HUDEP-2 (cell line): ENCODE data around the gene TNIK.
A peak's percentile ranks its signal among the peaks of the same experiment; 100 is the strongest.

ENCODE experiments used
- DNase-seq, 76 experiments: peaks; one replicate each; lab custom pipeline; 2025; ENCODE audit not compliant: unreplicated experiment in 76 of 76; lab: John Stamatoyannopoulos, UW

TNIK gene

DNA sequence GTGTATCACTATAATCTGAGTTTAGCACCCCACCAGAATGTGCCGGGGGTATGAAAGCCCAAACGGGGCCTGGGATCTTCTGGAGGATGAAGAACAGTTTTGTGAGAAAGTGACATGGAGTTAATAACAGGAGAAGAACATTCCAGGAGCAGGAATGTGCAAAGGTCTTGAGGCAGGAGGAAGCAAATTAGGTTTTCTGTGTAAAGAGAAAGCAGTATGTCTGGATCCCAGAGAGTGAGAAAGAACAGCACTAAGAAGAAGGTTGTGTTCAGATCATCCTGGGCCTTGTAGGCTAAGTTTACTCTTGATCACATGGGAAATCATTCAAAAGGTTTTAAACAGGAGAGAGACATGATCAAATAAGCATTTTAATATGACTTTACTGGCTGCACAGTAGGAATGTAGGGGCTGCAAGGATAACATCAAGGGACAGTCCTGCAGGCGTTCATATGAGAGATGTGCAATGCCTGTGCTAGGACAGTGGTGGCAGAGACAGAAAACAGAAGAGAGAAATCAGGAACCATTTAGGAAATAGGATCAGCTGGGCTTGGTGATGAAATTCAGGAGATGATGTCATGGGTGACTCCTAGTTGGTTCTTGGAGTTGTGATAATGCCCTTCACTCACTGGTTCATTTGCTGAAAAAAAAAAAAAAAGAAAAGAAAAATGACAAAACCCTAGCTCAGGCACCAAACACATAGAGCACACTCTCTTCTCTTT is 113.5 kb downstream of the TNIK start:
- DNase-seq, result no peak

DNA sequence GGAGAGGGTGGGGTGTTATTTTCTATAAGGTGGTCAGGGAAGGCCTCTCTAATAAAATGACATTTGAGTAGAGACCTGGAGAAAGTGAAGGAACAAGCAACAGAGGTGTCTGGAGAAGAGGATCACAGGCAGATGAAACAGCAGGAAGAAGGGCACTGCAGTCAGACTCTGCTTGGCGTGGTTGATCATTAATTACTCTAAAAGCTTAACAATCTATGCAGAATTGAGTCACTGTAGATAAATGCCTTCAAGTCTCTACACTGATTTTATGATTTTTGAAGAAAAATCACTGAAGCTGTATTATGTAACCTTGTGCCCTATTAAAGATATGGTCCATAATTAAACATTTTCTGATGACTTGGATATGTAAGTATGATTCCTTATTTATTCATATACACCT is 114.2 kb downstream of the TNIK start:
- no peak for DNase-seq

DNA sequence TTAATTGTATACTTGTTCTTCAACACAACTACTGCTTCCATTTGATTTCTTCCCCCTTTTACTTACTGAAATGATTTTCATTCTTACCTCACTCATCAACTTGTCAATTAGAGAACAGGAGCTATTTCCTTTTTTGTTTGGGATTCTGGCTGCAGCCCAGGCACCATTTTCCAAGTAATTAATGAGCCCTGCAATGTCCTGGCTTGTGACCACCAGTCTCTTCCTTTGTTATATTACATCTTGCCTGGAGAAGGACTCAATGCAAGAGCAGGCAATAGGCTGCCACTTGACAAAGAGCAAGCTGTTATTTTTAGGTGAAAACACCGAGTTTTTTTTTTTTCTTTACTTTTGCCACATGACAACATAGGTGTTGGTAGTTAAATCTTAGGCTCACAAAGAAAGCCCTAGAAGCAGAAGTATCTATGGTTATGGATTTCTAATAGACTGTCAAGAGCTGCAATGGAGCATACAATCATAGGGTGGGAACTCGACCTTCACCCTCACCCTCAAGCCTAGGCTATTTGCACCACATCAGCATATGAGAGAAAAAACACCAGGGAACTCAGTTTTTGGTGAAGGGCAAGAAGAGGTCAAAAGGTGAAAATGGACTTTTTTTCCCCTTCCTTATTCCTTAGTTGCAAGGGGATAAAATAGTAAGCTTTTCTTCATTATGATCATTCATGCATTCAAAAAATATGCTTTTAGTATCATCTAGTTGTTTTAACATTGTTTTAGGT is 114.9 kb downstream of the TNIK start:
- no peak for DNase-seq

DNA sequence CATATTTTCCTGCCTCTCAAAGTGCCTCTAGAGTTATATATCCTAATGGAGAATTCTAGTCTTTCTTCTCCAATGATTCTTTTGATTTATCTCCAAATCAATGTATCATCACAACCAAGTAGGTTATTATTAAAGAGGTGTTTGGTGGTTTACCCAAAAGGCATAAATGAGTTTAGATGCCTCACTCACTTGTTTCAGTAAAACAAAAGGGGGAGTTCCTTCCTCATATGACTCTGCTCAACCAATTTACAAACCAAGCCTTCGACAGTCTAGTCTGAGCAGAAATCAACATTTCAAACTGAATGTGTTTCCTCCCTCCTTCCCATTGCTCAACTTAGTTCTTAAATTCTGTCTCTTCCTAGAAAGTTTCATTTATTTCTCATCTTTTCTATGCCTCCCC is 116.5 kb downstream of the TNIK start:
- DNase-seq, result no peak

DNA sequence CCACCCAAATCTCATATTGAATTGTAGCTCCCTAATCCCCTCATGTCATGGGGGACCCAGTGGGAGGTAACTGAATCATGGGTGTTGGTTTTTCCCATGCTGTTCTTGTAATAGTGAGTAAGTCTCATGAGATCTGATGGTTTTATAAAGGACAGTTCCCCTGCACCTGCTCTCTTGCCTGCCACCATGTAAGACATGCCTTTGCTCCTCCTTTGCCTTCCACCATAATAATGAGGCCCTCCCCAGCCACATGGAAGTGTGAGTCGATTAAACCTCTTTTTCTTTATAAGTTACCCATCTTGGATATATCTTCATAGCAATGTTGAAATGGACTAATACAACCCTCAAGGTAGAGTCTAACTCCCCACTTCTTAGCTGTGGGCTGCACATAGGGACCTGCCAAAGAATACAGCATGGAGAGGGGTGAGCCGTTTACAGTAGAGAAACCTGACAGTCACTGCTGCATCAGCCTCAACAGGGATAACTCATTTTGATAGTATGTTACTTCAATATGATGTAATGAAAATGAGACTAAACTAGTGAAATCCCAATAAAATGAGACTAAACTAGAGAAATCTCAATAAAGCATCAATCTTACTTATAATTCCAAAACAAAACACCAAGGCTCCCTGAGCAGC is 117.3 kb downstream of the TNIK start:
- no peak for DNase-seq

DNA sequence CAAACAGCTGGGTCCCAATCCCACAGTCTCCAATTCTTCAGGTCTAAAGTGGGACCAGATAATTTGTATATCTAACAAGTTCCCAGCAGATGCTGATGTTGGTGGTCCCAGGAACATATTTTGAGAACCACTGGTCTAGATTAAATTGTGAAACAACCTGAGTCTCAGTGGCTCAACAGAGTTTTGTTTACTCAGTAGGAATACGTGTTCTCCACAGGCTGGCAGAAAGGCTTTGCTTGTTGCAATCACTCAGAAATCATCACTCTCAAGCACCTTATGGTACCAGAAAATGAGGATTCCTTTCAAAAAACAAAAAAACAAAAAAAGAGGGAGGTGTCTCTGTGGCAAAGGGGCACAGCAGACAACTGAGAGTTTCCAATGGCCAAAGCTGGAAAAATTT is 118.0 kb downstream of the TNIK start:
- DNase-seq, result no peak

DNA sequence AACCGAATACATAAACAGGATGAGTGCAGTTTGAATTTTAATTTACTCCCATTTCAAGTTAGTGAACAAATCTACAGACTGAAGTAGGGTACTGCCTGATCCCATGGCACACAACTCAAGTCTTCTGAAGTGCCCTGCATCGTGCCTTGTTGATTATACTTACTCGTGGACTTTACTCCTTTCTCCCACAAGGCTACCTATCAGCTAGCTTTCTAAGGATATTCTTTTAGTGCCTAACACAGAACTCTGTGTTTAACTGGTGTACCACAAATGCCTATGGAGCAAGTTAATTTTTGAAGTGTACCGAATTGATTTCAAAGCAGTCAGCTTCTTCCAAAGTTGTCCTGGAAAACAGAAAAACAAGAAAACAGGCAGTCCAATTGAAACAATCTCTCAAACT is 119.8 kb downstream of the TNIK start:
- no peak for DNase-seq

DNA sequence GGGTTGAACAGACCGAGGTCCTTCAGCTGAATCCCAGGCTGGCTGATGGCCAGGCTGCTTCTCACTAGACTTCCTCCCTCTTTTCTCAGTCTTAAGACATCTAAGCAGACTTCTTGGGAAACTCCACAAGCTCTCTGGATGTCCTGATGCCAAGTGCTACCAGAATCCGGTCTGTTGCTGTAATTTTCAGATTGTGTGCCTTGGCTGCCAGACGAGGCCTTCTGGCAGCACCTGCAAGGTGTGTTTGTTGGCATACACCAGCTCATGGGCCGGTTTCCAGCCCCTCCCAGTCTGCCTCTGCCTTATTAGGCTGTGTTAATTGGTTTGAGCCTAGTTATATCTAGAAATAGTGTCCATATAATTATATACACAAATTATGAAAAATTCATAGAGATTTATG is 120.6 kb downstream of the TNIK start:
- no peak for DNase-seq

DNA sequence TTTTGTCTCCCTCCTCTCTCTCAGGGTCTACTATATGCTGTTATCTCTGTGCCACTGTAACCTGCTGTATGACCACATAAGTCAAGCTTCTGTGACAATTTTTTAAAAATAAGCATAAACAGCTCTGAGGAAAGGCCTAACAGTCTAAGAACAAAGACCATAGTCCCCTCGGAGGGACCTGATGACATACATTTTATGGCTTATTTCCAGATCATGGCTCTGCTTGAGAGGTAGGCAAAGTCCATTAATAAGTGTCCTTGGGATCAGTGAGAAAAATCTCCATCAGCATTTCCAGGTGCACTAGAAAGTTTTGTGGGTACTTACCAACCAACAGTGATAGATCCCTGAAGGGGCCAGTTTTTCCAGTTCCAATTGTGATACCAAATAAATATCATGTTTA is 123.8 kb downstream of the TNIK start:
- no peak for DNase-seq

DNA sequence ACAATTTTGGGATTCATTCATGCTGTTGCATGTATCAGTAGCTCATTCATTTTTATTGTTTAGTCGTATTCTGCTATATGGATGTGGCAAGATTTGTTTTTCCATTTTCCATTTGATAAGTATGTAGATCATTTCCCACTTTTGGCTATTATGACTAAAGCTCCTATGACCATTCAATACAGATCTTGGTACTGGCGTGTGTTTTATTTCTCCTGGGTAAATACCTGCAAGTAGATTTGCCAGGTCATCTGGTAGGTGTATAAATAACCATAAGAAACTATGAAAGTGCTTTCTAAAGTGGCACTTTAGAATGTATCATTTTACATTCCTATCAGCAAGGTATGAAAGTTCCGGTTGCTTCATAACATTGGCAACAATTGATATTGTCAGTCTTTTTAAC is 124.6 kb downstream of the TNIK start:
- no peak for DNase-seq

DNA sequence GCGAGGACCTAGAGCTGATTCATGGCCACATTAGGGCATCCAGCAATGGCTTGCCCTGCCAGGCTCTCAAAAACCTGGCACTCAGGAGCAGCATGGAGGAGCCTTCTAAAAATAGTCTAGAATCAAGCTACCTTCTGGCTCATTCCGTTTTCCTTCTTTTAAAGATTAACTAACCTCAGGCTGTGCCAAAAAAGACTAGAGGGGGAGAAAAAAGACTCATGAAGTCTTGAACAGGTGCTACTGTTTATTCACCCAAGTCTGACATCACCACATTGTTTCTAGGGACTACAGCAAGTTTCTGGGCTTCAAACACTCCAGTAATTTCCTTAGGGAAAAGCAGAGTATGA is 125.8 kb downstream of the TNIK start:
- DNase-seq, result no peak

DNA sequence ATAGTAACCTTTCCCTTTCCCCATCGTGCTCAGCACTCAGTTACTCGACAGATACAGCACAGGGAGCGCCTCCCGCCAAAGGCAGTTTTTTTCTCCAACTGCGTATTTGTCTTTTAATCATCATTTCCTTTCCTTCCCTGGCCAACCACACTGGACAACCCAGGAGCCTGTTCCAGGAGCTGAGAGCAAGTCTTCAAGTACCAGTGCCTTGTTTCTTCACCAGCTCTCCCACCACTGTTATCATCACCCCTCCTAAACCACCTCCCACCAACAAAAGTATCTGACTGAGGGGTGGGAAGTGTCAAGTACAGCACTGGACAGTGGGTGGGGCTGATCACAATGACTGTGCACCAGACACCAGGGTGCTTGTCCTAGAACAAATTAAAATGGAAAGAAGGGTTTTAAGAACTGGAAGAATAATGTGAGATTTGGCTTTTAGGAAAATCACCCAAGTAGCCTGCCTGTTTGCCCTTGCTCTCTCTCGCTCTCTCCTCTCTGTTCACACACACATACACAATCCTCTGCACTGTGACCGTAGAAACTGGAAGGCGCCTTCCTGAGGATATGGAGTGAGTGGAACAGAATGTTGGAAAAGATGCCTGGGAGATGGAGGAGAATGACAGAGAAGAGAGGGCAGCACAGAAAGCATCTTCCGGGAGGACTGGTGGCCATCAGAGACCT is 126.3 kb downstream of the TNIK start:
- DNase-seq, result peak in 12 of 76 experiments; percentile 4 to 32 (median 18)

DNA sequence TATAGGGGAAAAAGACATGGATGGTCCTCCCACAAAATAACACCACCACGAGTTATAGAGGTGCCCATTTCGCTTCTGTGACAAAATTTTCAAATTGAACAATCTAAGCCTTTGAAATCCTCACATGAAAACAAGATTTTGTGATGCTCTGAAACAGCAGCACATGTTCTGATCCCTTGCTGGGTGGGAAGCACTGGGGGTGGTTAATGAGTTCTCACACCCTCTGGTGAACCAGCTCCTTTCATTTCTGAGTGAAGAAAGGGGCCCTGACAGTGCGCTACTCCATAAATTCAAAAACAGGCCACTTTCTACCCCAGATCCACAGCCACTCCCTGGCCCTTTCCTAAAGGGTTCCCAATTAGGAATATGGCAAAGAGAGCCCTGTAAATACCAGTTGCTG is 129.3 kb downstream of the TNIK start:
- DNase-seq, result no peak

DNA sequence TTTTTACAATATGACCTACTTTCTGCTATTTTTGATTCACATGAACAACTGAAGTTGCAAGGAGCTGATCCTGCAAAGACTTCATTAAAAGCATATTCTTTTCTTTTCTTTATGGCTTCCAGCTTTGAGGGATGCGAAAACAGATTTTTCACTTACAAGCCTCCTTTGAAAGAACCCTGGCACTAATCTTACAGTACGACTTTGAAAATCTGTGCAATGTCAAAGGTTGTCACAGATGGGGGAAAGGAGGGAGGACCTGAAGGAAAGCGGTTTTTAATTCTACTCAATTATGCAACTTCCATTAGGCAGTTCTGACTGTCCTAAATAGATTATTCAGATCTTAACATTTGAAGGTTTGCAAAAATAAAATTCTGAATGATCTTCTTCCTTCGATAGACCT is 130.5 kb downstream of the TNIK start:
- no peak for DNase-seq

DNA sequence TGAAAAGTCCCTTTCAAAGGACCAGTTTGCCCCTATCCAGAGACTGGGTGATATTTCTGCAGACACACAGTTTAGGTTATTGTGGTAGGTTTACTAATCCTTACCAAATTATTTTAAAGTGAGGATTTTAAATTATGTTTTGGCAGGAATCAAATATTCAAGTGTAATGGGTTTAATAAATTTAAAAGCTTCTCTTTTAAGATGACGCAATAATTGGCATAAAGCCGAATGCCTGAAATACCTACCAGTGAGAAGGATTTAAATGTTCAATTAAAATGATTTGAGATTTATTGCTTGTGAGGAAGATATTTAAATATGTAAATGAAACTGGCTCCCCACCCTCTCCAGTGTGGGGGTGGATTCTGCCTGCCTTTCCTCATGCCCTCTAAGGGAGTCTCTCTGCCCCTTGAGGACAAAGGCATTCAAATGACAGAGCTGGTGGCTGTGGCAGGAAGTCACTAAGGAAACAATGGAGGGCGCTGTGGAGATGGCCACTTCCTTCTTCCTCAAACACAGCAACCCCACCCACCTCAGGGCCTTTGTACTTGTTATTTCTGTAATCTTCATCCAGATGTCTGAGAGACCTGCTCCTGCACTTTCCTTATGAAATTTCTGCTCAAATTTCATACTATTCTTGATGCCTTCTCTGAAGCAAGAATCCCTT is 131.7 kb downstream of the TNIK start:
- DNase-seq, result peak in 57 of 76 experiments; percentile 2 to 62 (median 21)

DNA sequence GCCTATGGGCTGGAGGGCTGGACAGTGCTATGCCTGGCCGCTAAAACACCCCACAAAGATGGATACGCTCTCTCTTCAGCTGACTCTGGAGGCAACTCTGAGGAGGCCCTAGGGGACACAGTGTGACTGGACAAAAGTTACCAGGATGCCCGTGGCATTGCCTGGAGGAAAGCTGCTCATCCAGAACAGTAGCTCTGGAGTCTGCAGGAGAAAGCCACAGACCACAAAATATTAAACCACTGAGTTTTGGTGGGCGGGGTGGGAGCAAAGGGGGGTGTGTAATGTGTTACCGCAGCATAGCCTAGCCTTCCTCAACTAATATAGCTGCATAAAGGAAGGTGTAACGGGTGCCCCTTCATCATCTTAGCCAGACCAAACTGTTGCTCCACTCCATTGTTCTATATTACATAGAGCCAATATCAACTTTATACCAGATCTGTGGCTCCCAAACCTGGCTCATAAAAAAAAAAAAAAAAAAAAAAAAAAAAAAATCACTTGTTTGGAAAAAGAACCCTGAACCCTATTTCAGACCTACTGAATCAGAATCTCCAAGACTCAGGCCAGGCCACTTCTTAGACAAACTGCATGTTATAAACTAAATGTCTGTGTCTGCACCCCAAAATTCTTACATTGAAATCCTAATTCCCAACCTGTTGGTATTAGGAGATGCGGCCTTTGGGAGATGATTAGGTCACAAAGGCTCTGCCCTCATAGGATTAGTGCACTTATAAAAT is 132.6 kb downstream of the TNIK start:
- no peak for DNase-seq

DNA sequence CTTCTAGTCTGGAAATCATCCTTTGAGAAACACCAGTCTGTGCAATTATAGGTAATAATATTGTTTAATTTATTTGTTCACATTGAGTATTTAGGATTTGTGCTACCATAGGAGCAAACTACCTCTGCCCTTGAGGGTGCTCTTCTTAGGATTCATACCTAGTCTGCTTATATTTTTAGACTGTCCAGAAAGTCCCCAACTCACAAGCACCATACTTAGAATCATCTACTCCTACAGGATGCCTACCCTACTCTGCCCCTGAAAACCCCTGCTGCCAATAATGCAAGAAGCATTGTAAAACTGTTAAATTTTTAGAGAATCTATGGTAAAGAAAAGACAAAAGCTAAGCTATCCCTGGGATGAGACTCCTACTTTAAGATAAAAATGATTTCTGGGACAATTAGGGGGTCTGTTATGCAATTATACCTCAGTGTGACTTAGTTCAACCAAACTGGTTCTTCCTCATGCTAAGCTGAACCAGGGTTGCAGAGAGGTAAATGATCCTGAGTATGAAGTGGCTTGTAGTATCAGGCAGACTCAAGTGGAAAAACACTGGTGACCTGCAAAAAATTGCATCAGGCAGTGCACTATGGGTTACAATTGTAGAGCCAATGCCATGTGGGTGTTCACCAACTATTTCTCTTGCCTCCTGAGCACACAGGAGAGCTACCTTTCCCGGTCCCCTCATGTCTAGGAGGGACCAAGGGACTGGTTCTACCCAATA is 133.3 kb downstream of the TNIK start:
- DNase-seq, result no peak

DNA sequence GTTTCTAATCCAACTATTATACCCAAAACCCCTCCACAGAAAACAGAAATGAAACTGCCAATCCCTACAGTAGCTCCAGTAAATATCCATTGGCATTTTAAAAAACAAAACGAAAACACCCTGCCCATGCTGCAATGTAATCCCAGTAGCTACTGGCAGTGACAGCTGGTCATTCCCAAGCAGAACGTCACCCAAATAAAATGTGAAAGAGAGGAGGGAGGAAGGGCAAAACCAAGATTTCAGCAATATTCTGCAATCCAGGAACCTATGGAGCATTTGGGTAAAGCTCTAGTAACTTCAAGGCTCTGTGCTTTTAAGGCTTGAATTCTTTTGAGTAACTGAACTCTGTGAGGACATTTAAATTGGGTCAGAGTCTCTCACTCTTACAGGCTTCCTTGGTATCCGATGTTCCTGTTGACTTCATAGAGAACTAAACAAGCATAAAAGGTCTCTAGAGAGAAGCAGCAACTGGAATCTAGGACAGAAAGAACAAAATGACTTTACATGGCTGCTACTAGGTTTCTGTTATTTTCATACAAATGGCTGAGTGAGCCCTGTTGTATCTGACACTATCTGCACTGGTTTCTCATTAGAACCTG is 136.2 kb downstream of the TNIK start:
- DNase-seq, result no peak
